H1 (cell line): ENCODE measurements around the gene DNMT1. TPM values are rescaled to one million over a fixed set of nuclear protein-coding genes. Genes with fewer than 3 reads are reported as not detected.

ENCODE experiments used
- CTCF ChIA-PET: fragments of 300-600 bp; sonication (Branson Sonifier 250); formaldehyde crosslinking; loops from one replicate; lab custom pipeline; 2021; ENCODE audit not compliant: partially characterized antibody; lab: Charles Lee
- POLR2A ChIA-PET: fragments of 300-600 bp; sonication (Branson Sonifier 250); formaldehyde crosslinking; loops from one replicate; lab custom pipeline; 2021; ENCODE audit warnings: inconsistent platforms; ENCODE audit not compliant: partially characterized antibody; lab: Charles Lee
- DNase-seq, 2 experiments: peaks; one replicate each; pipeline versions ENCODE4 v3.0.0 to v3.0.0-alpha.2; 2010 to 2022; ENCODE audit warnings: low spot score in 2 of 2, low read depth in 1 of 2, mixed read lengths in 1 of 2
- FAIRE-seq: peaks from 2 replicates; lab custom pipeline; 2011; peaks lifted over from hg19 to GRCh38; lab: Jason Lieb, UNC
- H2AFZ ChIP-seq: 2 replicates; pipeline ENCODE4 v1.8.1; 2012; ENCODE audit warnings: low read length, inconsistent platforms
- H2AK5ac ChIP-seq: 2 replicates; pipeline ENCODE4 v1.6.1; 2013; ENCODE audit warnings: low read depth, low read length
- H2BK120ac ChIP-seq: replicated peaks from 2 replicates; pipeline ENCODE3; 2013; ENCODE audit warnings: low read depth, low read length, inconsistent platforms
- H2BK12ac ChIP-seq: 2 replicates; pipeline ENCODE4 v1.6.1; 2013; ENCODE audit warnings: low read depth, low read length
- H2BK15ac ChIP-seq: 2 replicates; pipeline ENCODE4 v1.6.1; 2013; ENCODE audit warnings: low read length
- H2BK20ac ChIP-seq: 2 replicates; pipeline ENCODE4 v1.6.1; 2013; ENCODE audit warnings: low read length
- H2BK5ac ChIP-seq: 2 replicates; pipeline ENCODE4 v1.6.1; 2013; ENCODE audit warnings: low read depth, low read length
- H3K14ac ChIP-seq: 2 replicates; pipeline ENCODE4 v1.6.1; 2013; ENCODE audit warnings: inconsistent platforms; ENCODE audit not compliant: insufficient read length
- H3K18ac ChIP-seq: 2 replicates; pipeline ENCODE4 v1.6.1; 2013; ENCODE audit warnings: low read length; ENCODE audit errors: extremely low read depth
- H3K23ac ChIP-seq: 2 replicates; pipeline ENCODE4 v1.6.1; 2013; ENCODE audit warnings: inconsistent platforms; ENCODE audit not compliant: insufficient read length
- H3K23me2 ChIP-seq: 2 replicates; pipeline ENCODE4 v1.6.1; 2013; ENCODE audit warnings: low read depth, low read length
- H3K27ac ChIP-seq: 2 replicates; pipeline ENCODE4 v1.6.1; 2011; ENCODE audit warnings: low read depth, low read length, inconsistent platforms
- H3K27me3 ChIP-seq, 4 experiments: replicated peaks in 1 of 4; 1 replicate in 1 of 4; 2 replicates in 3 of 4; pipeline versions ENCODE4 v1.6.1 to v1.8.1; 2011 to 2013; ENCODE audit warnings: low read length in 3 of 4, mild to moderate bottlenecking in 3 of 4, inconsistent platforms in 2 of 4, mixed read lengths in 2 of 4, moderate library complexity in 1 of 4; ENCODE audit not compliant: control insufficient read depth in 3 of 4, insufficient read depth in 3 of 4; ENCODE audit errors: extremely low read depth in 1 of 4
- H3K36me3 ChIP-seq, 4 experiments: 2 replicates each; pipeline versions ENCODE4 v1.6.1 to v1.8.1; 2011 to 2013; ENCODE audit warnings: mild to moderate bottlenecking in 4 of 4, low read length in 3 of 4, moderate library complexity in 2 of 4, control low read depth in 1 of 4, inconsistent platforms in 1 of 4; ENCODE audit not compliant: insufficient read depth in 4 of 4, control insufficient read depth in 2 of 4
- H3K4ac ChIP-seq: replicated peaks from 2 replicates; pipeline ENCODE3; 2013; ENCODE audit warnings: low read length, low read depth, mixed read lengths, inconsistent platforms; ENCODE audit not compliant: insufficient read length
- H3K4me1 ChIP-seq, 4 experiments: replicated peaks in 1 of 4; 1 replicate in 1 of 4; 2 replicates in 3 of 4; pipeline versions ENCODE4 v1.6.1 to v1.8.1; 2011 to 2013; ENCODE audit warnings: low read length in 3 of 4, inconsistent platforms in 2 of 4, mixed read lengths in 1 of 4; ENCODE audit not compliant: insufficient read depth in 4 of 4, control insufficient read depth in 3 of 4
- H3K4me2 ChIP-seq, 2 experiments: 2 replicates each; pipeline versions ENCODE4 v1.6.1 to v1.8.1; 2011 to 2013; ENCODE audit warnings: low read depth in 2 of 2, low read length in 2 of 2, control low read depth in 1 of 2, inconsistent platforms in 1 of 2, mild to moderate bottlenecking in 1 of 2; ENCODE audit not compliant: insufficient read depth in 1 of 2
- H3K4me3 ChIP-seq, 4 experiments: fragments of 200-600, 300-600 bp in 1 of 4; sonication (generic), shearing (Covaris generic), sonication (Bioruptor Twin) in 1 of 4; 2 replicates each; pipeline versions ENCODE4 v1.5.1 to v1.8.1; 2011 to 2016; ENCODE audit warnings: low read length in 4 of 4, low read depth in 3 of 4, control low read depth in 2 of 4, inconsistent platforms in 2 of 4, mild to moderate bottlenecking in 2 of 4, mixed read lengths in 1 of 4, moderate library complexity in 1 of 4; ENCODE audit not compliant: insufficient read depth in 2 of 4; ENCODE audit errors: extremely low read depth in 1 of 4
- H3K56ac ChIP-seq: replicated peaks from 2 replicates; pipeline ENCODE3; 2013; ENCODE audit warnings: low read depth, mild to moderate bottlenecking, mixed read lengths, low read length, inconsistent platforms; ENCODE audit not compliant: insufficient read length
- H3K79me1 ChIP-seq: 2 replicates; pipeline ENCODE4 v1.6.1; 2013; ENCODE audit warnings: low read depth, low read length, control low read depth
- H3K79me2 ChIP-seq, 2 experiments: 2 replicates each; pipeline versions ENCODE4 v1.6.1 to v1.8.1; 2012 to 2013; ENCODE audit warnings: low read length in 2 of 2, mild to moderate bottlenecking in 2 of 2, inconsistent platforms in 1 of 2; ENCODE audit not compliant: insufficient read depth in 2 of 2, control insufficient read depth in 1 of 2
- H3K9ac ChIP-seq, 4 experiments: replicated peaks in 1 of 4; 1 replicate in 1 of 4; 2 replicates in 3 of 4; pipeline versions ENCODE4 v1.6.1 to v1.8.1; 2011 to 2013; ENCODE audit warnings: low read depth in 3 of 4, low read length in 3 of 4, control low read depth in 2 of 4, mild to moderate bottlenecking in 2 of 4, moderate library complexity in 2 of 4, inconsistent platforms in 1 of 4; ENCODE audit errors: extremely low read depth in 1 of 4
- H3K9me3 ChIP-seq, 2 experiments: 2 replicates each; pipeline versions ENCODE4 v1.6.1 to v1.8.1; 2012 to 2013; ENCODE audit warnings: mild to moderate bottlenecking in 2 of 2, moderate library complexity in 2 of 2, control low read depth in 1 of 2, inconsistent platforms in 1 of 2, low read depth in 1 of 2, low read length in 1 of 2, mixed read lengths in 1 of 2; ENCODE audit not compliant: insufficient read depth in 2 of 2
- H4K20me1 ChIP-seq, 2 experiments: replicated peaks in 1 of 2; 2 replicates each; pipeline versions ENCODE3 to v1.8.1; 2011 to 2013; ENCODE audit warnings: inconsistent platforms in 2 of 2, low read length in 2 of 2, mild to moderate bottlenecking in 1 of 2; ENCODE audit not compliant: insufficient read depth in 2 of 2, control insufficient read depth in 1 of 2
- H4K5ac ChIP-seq: 2 replicates; pipeline ENCODE4 v1.6.1; 2013; ENCODE audit warnings: low read length, low read depth, mixed read lengths, inconsistent platforms; ENCODE audit not compliant: insufficient read length
- H4K8ac ChIP-seq: 2 replicates; pipeline ENCODE4 v1.8.0; 2013; ENCODE audit warnings: mild to moderate bottlenecking, moderate library complexity, low read length, inconsistent platforms; ENCODE audit not compliant: insufficient read depth; ENCODE audit errors: extremely low read depth
- H4K91ac ChIP-seq: replicated peaks from 2 replicates; pipeline ENCODE3; 2013; ENCODE audit warnings: low read length, mixed read lengths, inconsistent platforms; ENCODE audit not compliant: insufficient read length
- WGBS, 2 experiments: shearing (Covaris generic) in 1 of 2; methylation state at CpG; one replicate each; pipeline versions ENCODE4 v1.1.6 to v1.1.7; 2013 to 2015; ENCODE audit warnings: low lambda C conversion rate in 2 of 2, mixed read lengths in 2 of 2, inconsistent platforms in 1 of 2, low coverage in 1 of 2, missing lambda C conversion rate in 1 of 2; ENCODE audit not compliant: insufficient replicate concordance in 2 of 2, insufficient coverage in 1 of 2, insufficient read length in 1 of 2; ENCODE audit errors: extremely low coverage in 1 of 2, missing lambda C conversion rate in 1 of 2; 5-methylcytosine and 5-hydroxymethylcytosine counted together
- polyA plus RNA-seq, 7 experiments: library from polyadenylated mRNA; depleted of rRNA in 3 of 7; stranded (reverse) in 5 of 7; unstranded in 2 of 7; fragments of >200 nt in 5 of 7; fragments of 200-250 nt in 2 of 7; gene quantifications; 1 replicate in 5 of 7; 2 replicates in 1 of 7; 4 replicates in 1 of 7; pipeline versions ENCODE4 v1.2.1 to v1.2.3, GENCODE V29; 2011 to 2013; ENCODE audit warnings: missing spikeins in 2 of 7, mixed read lengths in 2 of 7
- total RNA-seq: library from RNA; stranded (reverse); fragmentation: NEBNext Ultra II Directional; extraction: Animal tissue kit (Norgen Biotek cat#: 25700); gene quantifications from 2 replicates; pipeline ENCODE4 v1.2.1, GENCODE V29; 2021

The DNMT1 gene
- total and polyA plus RNA-seq, 2 of the 8 experiments (the other 6 are each of a cell fraction or from before 2014, with no cell fraction given), result 101 to 210 TPM

DNA sequence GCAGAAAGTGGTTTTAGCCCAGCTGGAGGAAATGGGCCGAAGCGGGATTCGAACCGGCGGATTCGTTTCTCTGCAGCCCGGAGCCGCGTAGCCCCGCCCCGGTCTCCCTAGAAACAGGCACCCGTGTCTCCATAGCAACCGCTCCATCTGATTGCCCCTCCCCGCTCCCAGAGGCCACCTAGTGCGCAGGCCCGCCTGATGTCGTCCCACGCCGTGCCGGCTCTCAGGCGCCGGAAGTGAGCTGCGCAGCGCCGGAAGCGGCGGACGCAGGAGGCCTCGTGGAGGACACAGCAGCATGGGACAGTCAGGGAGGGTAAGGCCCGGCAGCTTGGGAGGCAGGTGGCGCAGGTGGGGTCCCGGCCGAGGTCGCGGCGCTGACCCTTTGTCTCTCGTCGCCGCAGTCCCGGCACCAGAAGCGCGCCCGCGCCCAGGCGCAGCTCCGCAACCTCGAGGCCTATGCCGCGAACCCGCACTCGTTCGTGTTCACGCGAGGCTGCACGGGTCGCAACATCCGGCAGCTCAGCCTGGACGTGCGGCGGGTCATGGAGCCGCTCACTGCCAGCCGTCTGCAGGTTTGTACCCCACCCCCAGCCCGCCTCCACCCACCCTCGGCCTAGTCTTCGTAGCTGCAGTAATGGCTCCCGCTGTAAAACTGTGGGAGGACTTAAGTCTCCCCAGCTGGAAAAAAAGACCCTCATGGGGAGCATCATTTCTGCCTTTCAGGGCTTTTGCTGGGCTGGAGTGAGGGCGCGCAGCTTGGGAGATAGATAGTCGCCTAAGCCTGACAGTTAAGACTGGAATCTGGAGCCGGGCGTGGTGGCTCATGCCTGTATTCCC is 88.4 kb downstream of the DNMT1 start, which contains the start of gene PPAN:
Gene PPAN (plus strand): TSS at position 263 of the 837 bp plus-strand sequence. CDS start 33 bp downstream, at position 296.
- FAIRE-seq, result peak; percentile 48
- H4K91ac ChIP-seq, result peak within 1 kb of the TSS; percentile 98
- H4K8ac ChIP-seq, result peak within 1 kb of the TSS; percentile 99

More for the DNA sequence above, 88.4 kb downstream of the DNMT1 start, which contains the start of gene PPAN:
- H4K5ac ChIP-seq, result peak within 1 kb of the TSS; percentile 79
- H3K9me3 ChIP-seq, result no peaks in the 10 kb centered on the region
- H3K4me1 ChIP-seq, result peaks cover 0 to 4% (median 3%) of the 10 kb centered on the region in 4 experiments; a peak in 5 of 7 replicates
- H3K56ac ChIP-seq, result peak within 1 kb of the TSS; percentile 90
- H2BK12ac ChIP-seq, result 0 out of 2 replicates have a peak within 1 kb of the TSS, but pooled peaks have one; percentile 75
- peak within 1 kb of the TSS; percentile 20; the same call in 1 of the 2 replicates for H2AFZ ChIP-seq
- no peak within 1 kb of the TSS for H3K23ac ChIP-seq
- H3K9ac ChIP-seq, result peak within 1 kb of the TSS; percentile 79 to 97 (median 94)
- peak within 1 kb of the TSS; percentile 89 to 92 for H3K4me2 ChIP-seq
- peak within 1 kb of the TSS; percentile 90 for H2BK120ac ChIP-seq
- POLR2A ChIA-PET, result interaction anchor here (0.5 to 16.9 kb wide), 9 partner anchors 13 to 370 kb away, joined by 3 to 412 read pairs (median 4); partner anchors contain the start of genes EIF3G and P2RY11
- peak within 1 kb of the TSS; percentile 61; the same call in 1 of the 2 replicates for H2BK15ac ChIP-seq
- peak within 1 kb of the TSS; percentile 78 to 95 (median 93) for H3K4me3 ChIP-seq
- peak within 1 kb of the TSS; percentile 98 for H2BK5ac ChIP-seq
- peaks cover 26 to 40% (median 35%) of the 10 kb centered on the region in 4 experiments for H3K36me3 ChIP-seq
- 0 out of 2 replicates have a peak within 1 kb of the TSS, but pooled peaks have one; percentile 16 for H2AK5ac ChIP-seq
- peak within 1 kb of the TSS; percentile 96 for H3K18ac ChIP-seq
- no peak within 1 kb of the TSS for H3K14ac ChIP-seq
- no peak within 1 kb of the TSS for H2BK20ac ChIP-seq
- H3K4ac ChIP-seq, result peak within 1 kb of the TSS; percentile 99
- DNase-seq, result peak; percentile 90 to 97
- peaks cover 8% of the 10 kb centered on the region; the same call in 1 of the 2 replicates for H3K79me1 ChIP-seq
- H3K23me2 ChIP-seq, result 0 out of 2 replicates have a peak, but pooled peaks cover 4% of the 10 kb centered on the region
- CTCF ChIA-PET, result interaction anchor here (0.8 to 2.5 kb wide), 6 partner anchors 10 to 176 kb away, joined by 3 to 6 read pairs (median 4); partner anchors contain the start of gene EIF3G
- peak within 1 kb of the TSS; percentile 92 for H3K27ac ChIP-seq
- peaks cover 6 to 25% of the 10 kb centered on the region in 2 experiments; a peak in 3 of 4 replicates for H3K79me2 ChIP-seq
- H3K27me3 ChIP-seq, result no peaks in the 10 kb centered on the region
- H4K20me1 ChIP-seq, result peaks cover 0 to 16% of the 10 kb centered on the region in 2 experiments
- 2% methylated on average over 49 of the region's 71 CpGs; no CpG with 5 or more reads in 1 of the 2 experiments for WGBS, 2 experiments
